NCI-H82 treated with DMSO at 0.1 percent for 48 hours (cell line): ENCODE results near the gene TBX15.
A peak's percentile ranks its signal among the peaks of the same experiment; 100 is the strongest.
"Not testable (repeated sequence)": the region's sequence is repeated elsewhere in the genome, so short reads cannot be mapped to it uniquely, and the experiment has no call there.

ENCODE experiments used
- DNase-seq: peaks from one replicate; lab custom pipeline; 2025; ENCODE audit not compliant: unreplicated experiment; lab: John Stamatoyannopoulos, UW

The TBX15 gene

DNA sequence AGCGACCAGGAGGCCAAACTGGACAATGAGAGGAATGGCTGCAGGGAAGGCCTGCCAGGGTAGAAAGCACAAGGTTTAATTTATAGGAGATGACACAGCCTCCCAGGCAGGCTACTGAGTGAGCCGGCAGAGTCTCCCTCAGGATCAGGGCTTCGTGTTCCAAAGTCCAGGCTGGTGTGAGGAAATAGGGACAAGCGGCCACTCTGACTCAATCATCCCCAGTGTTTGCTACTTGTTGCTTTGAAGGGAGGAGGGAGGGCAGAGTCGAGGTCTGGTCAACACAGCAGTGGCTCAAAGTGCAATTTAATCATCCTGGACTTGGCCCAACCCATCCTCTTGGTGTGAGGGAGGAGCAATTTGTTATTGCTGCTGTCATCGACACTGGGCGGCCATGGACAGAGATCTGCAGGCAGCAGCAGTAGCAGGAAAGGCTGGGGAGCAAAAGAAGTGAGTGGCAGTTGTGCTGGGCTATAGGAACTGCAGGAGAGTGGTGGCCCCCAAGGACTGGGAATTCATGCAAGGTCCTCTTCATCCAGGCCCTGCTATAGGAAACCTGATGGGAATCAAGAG lies 27.5 kb downstream of the TBX15 start:
- no peak for DNase-seq

DNA sequence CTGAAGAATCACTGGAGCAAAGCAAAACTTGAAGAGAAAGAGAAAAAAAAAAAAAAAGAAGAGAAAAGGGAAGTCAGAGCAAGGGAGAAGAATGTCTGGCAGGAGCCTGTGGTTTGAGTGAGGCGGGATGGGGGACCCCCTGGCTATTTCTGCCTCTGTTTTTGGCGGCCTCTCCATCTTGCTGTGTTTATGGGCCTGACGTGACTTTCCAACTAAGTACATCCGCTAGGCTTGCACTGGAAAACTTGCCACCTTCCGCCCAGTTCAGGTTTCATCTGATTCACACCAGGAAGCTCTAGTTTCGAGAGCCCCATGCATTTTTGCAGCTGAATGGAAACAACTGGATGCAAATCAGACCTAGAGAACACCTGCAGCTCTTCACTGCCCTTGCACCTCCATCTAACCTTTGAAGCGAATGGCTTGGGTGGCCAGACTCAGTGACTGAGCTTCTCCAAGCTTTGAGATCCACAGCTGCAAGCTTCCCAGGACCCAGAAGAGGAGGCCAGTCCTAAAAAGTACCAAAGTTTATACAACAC lies 28.0 kb downstream of the TBX15 start:
- no peak for DNase-seq

DNA sequence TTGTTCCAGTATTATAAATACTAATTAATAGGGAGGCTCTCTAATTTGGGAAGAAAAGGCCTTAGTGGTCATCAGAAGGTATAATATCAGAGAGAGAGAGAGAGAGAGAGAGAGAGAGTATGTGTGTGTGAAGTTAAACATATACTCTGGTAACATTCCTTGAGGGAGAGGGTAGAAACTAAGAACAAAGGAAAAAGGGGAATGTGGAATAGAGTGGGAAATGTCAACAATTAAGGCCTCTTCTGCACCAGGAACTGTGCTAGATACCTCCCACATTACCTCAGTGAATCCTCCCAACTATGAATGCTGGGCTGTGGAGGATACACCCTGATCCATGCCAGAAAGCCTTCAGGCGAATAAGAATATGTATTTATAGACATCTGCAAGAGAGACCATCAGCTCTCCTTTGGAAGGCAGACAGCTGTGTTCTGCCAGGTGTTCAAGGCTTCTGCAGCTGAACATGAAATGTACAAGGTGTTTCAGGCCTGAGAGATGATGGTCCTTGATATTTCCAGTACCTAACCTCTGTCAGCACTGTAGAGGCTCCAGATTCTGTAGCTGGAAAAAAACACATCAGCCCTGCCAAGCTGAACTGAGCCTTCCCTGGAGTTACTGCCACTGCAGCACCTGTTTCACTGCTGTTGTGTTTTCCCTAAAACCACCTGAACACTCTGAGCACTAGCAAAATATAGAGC lies 29.1 kb downstream of the TBX15 start:
- no peak for DNase-seq

DNA sequence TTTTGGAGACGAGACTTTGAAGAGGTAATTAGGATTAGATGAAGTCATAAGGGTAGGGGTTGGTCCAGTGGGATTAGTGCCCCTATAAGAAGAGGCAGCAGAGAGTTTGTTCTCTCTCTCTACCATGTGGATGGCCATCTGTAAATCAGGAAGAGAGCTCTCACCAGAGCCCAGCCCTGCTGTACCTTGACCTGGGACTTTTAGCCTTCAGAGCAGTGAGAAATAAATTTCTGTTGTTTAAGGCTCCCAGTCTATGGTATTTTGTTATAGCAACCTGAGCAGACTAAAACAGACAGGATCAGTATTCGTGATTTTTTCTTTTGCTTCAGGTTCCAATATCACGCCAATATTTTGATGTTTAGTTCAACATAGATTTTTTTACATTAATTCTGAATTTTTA lies 30.0 kb downstream of the TBX15 start:
- no peak for DNase-seq

DNA sequence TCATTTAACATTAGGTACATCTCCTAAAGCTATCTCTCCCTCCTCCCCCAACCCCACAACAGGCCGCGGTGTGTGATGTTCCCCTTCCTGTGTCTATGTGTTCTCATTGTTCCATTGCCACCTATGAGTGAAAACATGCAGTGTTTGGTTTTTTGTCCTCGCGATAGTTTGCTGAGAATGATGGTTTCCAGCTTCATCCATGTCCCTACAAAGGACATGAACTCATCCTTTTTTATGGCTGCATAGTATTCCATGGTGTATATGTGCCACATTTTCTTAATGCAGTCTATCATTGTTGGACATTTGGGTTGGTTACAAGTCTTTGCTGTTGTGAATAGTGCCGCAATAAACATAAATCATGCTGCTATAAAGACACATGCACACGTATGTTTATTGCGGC lies 30.6 kb downstream of the TBX15 start:
- not testable (repeated sequence) for DNase-seq

DNA sequence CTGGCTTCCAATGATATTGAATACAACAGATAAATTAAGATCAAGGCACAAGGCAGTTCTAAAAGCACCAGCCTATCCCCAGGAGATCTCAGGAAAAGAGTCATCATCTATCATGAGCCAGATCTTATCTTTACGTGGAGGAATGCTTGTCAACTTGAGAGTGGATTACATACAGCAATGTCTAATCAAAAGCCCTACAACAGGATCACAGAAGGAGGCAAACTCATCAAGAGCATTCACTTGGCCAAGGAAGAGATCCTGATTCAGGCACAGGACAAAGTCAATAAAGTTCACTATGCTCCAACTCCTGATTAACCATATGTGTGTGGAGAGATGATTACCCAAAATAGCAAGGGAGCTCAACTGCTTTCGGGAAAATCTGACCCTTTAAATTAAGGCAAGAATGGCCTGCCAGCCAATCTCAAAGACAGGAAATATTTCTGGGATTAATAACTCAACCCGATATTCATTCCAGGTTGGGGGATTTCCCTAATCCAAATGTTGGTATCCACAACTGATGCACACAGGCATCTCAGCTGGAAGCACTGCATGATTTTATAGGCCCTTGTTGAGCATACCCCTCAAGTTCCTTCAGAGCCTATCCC lies 33.7 kb downstream of the TBX15 start:
- no peak for DNase-seq

DNA sequence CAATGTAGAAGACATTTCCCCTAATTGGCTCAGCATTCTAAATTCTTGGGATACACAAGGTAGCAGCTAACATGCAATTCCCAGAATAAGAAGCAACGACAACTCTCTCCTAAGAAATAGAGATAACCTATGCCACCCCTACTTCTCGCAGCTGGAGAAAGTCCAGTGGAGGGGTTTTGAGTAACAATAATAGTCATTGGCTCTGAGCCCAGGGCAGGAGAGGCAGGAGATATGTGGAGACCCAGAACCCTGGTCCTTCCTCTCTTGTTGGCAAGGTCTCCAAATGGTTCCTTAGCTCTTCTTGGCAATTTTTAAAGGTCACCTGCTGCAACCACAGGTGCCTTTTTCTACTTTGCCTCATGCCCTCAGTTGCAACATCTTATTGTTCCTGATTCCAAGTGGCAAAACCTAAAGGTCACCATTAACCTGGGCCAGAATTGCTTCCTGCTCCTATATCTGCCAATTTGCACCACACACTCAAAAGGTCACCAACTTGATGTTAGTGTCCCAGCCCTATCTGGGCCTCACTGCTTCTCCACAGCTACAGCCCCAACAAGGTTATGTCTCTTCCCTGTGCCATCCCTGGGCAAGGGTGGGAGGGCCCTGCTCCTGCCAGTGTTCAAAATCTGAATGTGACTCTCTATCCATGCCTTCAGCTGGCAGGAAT lies 36.7 kb downstream of the TBX15 start:
- no peak for DNase-seq

DNA sequence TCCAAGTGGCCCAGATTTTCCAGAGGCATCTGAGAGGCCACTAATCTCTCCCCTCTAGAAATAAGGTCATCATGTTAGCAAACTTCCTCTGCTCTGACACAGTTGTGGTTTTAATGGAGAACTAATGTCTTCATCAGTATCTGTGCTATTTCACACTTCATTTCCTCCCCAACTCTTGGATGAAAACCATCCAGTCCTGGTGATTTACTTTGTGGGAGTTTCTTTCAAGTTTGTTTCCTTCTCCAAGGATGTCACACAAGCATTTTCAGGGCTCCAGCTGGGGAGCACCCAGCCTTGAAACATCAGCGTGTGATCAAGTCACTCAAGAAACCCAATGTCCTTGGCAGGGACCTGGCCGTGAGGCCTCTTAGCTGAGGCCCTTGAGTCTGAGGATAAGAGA lies 38.8 kb downstream of the TBX15 start:
- DNase-seq, result no peak

DNA sequence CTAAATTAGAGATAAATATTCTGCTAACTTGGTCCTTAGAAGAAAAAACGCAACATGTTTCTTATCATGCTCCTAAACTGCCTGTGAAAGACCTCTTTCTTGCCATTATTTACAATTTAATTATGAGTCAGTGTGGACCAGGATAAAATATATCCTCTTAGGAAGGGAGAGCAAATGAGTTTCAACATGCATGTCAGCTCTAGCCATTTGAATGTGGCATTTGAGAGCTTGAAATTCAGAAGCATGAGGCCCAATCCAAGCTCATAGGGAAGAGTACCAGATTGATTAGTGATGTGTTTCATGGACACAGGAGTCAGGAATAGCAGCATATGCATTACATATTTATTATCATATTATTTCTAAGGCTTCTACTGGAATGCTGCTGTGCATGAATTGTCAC lies 39.3 kb downstream of the TBX15 start:
- DNase-seq, result no peak

DNA sequence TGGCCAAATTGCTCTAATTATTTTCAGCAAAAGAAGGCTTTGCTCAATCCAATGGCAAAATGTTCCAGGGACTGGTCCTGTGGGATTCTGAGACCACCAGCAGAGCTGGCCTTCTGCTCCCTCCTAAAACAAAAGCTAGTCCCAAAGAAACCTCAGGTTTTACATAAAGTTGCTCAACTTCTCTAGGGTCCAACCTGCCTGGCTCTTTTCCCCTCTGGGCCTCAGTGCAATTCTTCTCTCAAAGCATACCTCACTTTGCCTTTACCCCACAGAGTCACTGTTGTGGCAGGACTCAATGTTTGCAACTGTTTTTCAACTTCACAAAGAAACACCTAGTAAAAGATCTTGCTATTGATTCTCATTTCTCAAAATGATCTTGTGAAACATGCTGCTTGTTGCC lies 39.8 kb downstream of the TBX15 start:
- DNase-seq, result no peak

DNA sequence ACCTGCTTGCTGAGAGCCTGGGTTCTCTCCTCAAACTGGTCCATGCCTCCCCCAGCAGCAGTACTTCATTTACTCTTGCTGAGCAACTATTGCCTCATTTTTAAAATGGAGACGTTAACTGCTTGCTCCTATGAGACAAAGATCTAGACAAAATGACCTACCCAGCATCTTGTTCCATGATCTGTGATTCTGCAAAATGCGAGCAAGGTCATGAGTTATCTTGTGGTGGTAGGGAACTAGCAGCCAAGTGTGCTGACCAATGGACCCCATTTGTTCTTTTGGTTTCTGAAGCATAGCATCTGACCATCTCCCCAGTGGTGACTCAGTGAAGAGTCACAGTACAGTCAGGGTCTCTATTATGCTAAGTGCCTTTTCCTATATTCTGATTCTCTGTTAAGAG lies 40.4 kb downstream of the TBX15 start:
- no peak for DNase-seq

DNA sequence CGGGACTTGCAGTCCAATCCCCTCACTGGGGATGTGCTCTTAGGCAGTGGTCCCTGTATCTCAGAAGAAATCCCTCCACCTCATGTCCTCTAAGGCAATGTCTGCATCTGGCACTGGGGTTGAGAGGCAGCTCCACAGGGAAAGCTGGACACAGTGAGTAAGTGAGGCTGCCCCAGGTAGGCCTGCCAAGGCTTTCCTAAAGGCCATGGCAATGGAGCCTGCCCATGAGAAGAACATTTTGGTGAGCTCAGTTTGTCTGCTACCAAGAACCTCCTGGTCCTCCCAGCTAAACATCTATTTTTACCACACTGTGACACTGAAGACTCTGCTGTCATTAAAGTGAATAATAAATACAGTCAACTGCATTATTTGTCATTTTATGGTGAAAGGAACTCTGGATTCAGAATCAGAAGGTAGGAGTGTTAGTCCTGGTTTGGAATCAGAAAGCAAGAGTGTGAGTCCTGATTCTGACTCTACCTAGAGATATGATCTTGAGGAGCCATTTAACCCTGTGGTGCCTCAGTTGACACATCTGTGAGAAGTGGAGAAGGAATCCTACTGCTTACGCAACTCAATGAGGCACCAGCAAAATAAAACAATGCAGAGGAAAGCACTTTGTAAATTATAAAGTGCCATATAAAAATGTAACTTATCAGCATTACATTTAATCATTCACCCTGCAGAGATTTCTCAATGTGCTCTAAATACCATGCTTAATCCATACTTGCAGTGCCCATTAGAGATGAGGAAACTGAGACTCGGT lies 41.0 kb downstream of the TBX15 start:
- DNase-seq, result no peak

DNA sequence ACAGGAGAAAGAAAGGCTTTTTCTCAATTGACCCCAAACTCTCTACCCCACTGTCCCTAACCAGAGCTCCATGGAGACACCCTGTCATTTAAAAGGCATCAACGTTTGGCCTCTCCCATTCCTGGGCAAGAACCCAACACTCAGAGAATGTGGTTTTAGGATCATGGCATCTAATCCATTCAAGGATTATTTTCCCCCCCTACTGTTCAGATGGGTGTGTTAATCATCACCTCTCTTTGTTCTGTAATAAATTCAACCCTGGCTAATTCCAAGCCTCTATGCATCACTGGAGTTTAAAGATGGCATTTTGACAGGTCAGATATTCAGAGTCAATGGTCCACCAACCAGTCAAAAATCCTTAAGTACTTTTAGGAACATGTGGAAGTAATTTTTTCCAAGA lies 42.7 kb downstream of the TBX15 start:
- peak; percentile 48 for DNase-seq

DNA sequence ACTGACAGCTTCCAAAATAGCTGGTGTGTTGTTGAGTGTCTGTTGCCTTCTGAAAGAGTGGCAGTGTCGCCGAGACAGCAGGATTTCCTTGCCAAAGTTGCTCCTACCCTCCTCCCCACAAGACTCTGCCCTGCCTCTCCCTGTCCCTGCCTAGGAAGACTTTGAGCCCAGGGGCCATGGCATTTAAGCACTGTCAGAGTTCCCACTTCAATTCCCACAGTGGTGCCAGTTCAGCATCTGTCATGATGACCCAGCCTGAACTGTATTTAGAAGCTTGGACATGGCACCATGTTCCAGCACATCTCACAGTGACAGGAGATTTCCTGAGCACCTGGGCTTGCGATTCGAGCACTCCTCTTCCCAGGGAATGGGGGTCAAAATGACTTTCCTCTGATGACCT lies 43.6 kb downstream of the TBX15 start:
- no peak for DNase-seq

DNA sequence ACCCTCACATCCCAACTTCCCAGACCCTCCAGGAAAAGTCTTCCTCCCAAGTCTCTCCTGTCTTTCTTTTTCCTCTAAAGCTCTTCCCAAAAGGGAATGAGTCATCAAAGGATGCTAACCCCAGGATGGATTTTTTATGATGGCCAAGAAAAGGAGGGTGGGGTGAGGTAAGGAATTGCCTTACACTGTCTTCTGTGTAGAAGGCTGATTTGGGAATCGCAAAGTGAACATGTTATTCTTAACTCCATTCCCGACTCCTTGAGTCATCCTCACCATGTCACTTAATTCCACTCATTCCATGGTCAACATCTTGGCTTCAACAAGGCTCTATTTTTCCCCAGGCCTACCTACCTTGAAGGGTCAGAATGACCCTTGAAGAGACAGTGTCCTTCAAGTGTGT lies 44.0 kb downstream of the TBX15 start:
- DNase-seq, result no peak

DNA sequence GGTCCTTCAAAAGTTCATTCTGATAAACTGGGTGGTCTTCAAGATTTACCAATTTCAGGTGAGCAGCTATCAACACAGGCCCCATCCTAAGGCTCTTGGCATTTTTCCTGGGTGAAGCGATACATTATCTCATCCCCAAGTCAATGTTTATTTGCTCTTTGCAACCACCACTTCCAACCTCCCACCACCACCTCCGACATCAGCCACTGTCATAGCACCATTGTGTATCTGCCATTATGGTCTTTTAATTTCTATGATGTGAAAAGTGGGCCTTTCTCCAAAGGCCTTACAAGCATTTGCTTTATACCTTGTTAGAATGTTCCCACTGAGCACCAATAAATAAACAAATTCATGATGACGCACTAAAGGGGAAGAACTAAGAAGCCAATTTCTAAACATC lies 47.2 kb downstream of the TBX15 start:
- DNase-seq, result no peak

DNA sequence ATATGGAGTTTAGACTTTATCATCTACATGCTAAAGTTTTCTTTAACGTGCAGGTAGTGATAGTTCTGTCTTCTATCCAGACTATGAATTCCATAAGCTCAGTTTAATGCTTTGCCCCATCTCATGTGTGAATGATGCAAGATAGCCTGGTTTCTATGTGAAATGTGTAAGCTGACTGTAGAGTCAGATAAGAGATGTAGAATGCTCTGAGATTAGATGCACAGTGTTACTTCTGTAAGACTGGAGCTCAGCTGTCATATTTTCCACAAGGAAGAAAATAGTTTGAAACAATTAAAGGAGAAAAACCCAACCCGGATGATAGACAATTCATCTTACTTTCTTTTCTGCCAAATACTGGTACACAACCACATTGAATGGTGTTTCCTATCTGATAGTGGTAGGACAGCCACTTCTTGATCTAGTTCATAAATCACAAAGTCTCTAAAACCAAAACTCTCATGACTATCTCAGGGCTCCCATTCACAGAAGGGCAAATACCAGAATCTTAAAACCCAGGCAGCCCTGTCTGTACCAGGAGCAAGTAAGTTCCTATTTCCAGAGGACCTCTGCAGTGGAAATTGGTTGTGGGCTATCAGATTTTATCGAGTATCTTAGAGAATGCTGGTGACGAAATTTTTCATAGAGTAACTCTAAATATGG lies 50.6 kb downstream of the TBX15 start:
- no peak for DNase-seq

DNA sequence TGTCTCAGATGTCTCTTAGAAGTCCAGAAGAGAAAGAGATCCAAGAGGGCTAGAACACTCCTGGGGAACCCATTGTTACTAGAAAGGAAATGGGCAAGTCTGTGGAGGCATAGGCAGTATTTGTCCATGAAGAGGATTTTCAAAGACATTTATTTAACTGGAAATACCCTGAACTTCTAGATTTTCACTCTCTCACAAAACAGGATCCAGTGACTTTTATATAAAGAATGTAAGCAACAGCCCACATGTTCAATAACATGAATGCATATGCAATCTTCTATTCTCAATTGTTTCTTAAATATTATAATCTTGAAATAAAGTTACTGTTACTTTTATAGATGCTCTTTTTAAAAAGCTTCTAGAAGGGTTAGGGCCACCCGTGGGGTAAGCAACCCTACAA lies 53.4 kb downstream of the TBX15 start:
- DNase-seq, result no peak

DNA sequence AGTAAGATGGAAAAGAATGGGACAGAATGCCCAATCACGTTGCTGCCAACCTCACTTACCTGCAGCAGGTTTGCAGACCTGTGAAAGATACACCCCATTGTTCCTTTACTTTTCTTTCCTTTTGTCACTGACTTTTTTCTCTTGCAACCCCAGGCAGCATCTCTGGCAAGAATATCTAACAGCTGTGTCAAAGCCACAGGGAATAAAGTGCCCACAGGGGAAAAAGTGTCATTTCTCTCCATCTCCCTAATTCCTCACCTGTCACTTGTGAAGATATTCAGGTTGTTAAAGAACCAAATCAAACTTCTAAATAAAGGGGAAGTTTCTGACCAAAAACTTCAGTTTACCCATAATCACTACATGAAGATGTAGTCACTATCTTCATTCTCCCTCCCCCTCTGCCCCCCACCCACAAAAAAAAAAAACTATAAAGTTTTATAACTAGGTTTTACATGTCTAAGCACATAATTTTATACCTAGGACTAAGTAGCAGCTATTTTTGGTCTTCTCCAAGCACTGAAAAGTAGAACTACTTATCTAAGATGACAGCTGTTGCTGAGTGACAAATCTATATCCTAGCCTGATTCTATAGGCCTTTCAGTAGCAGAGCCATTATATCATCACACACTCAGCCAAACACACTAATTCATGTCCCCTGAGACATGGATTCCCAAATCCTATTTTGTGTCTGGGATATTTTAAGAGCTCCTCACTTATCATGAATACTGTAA lies 54.9 kb downstream of the TBX15 start:
- DNase-seq, result peak; percentile 88

DNA sequence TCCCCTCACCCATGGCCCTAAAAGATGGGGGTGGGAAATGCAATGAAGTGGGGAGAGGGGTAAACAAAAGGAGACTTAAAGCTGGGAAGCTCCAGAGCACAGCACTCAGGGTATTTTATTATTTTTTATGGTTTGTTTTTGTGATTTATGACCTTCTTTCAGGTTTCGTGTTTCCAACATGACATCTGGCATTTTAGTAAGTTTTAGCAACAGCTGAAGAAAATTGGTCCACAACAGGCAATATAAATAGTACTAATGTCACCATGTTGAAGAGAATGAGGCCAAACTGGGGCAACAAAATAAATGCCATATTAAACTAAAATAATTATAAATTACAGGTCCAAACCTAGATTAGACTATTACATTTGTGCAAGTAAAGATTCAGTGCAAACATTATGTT lies 56.3 kb downstream of the TBX15 start:
- DNase-seq, result no peak
